Ovary (tissue), 9 donors: Measurements from ENCODE around the gene PAX2. TPM values are rescaled to one million over a fixed set of nuclear protein-coding genes. Genes with fewer than 3 reads are reported as not detected.

Experiments used
- DNase-seq, 5 donors: peaks; one replicate each; pipeline ENCODE4 v3.0.0-alpha.2; 2019 to 2020
- H3K27ac ChIP-seq, 2 donors: fragments of 200-600 bp; one replicate each; pipeline versions ENCODE4 v1.5.1 to v1.8.0; 2019 to 2022
- H3K27me3 ChIP-seq: fragments of 200-600 bp; one replicate; pipeline ENCODE4 v1.8.0; 2022
- H3K36me3 ChIP-seq: fragments of 200-600 bp; sonication (generic); one replicate; pipeline ENCODE4 v1.5.1; 2019
- H3K4me1 ChIP-seq: one replicate; pipeline ENCODE4 v1.8.1; 2013; ENCODE audit warnings: mild to moderate bottlenecking, moderate library complexity; ENCODE audit not compliant: insufficient read depth
- H3K4me3 ChIP-seq: fragments of 200-600 bp; sonication (generic); one replicate; pipeline ENCODE4 v1.5.1; 2017
- H3K9me3 ChIP-seq, 2 donors: fragments of 200-600 bp in 1 of 2; sonication (generic) in 1 of 2; one replicate each; pipeline versions ENCODE4 v1.5.1 to v1.8.1; 2013 to 2019; ENCODE audit warnings: mild to moderate bottlenecking in 1 of 2, moderate library complexity in 1 of 2
- EP300 ChIP-seq: sonication (generic); formaldehyde crosslinking; IDR thresholded peaks from one replicate; pipeline ENCODE4 v1.6.1; 2017; ENCODE audit warnings: antibody characterized with exemption
- POLR2A ChIP-seq: fragments of 450-650 bp; IDR thresholded peaks from one replicate; pipeline ENCODE4 v1.6.1; 2017; ENCODE audit warnings: antibody characterized with exemption, mild to moderate bottlenecking, moderate library complexity
- WGBS, 3 donors: extraction: QIAGEN DNeasy Blood & Tissue Kit in 1 of 3; methylation state at CpG; one replicate each; pipeline versions ENCODE4 v1.1.5 to v1.1.7; 2013 to 2017; 5-methylcytosine and 5-hydroxymethylcytosine counted together
- intact Hi-C, 4 donors: fragments of 100-400 bp; cut with DNase I; formaldehyde crosslinking; loops; one replicate each; pipeline versions ENCODE4 v1.11.0 to v1.15.1; 2022 to 2023
- polyA plus RNA-seq, 2 donors: library from polyadenylated mRNA; stranded (reverse); fragments of 200-250 nt in 1 of 2; fragments of 350-450 nt in 1 of 2; fragmentation: Illumina TruSeq in 1 of 2; extraction: RNeasy Lipid Tissue Mini Kit (QIAGEN cat#74804) in 1 of 2; gene quantifications; one replicate each; pipeline ENCODE4 v1.2.3, GENCODE V29; 2013 to 2014
- total RNA-seq, 7 donors: library from RNA; depleted of rRNA in 2 of 7; stranded (reverse); fragments of >200 nt in 2 of 7; fragmentation: NEBNext Ultra II Directional in 3 of 7; extraction: Animal tissue kit (Norgen Biotek cat#: 25700) in 3 of 7; gene quantifications; one replicate each; pipeline versions ENCODE4 v1.1.0 to v1.2.4, GENCODE V29; 2016 to 2023
- TF ChIP-seq, protein P1 (sequence below), 3 donors: fragments of 450-650 bp in 2 of 3; fragments of 200-600 bp in 1 of 3; IDR thresholded peaks; one replicate each; pipeline versions ENCODE4 v1.5.1 to v1.8.0; 2016 to 2022; ENCODE audit warnings: antibody characterized with exemption in 3 of 3, mild to moderate bottlenecking in 1 of 3
- donor health status: DM: no; HTN: no; CAD: no; lungs with moderate emphysema.
- donor health status: DM: no; HTN: no; CAD: no.
- donor health status: Bipolar disorder and iron deficiency.
- donor health status: DM: yes; HTN: yes; CAD: no.
- donor health status: DM: no; HTN: no; CAD: no.
- donor health status: DM: yes; HTN: yes; CAD: no.

PAX2 gene
- total and polyA plus RNA-seq, 9 donors = 0.04 to 10.8 (median 2.4) TPM; not detected in 3

DNA sequence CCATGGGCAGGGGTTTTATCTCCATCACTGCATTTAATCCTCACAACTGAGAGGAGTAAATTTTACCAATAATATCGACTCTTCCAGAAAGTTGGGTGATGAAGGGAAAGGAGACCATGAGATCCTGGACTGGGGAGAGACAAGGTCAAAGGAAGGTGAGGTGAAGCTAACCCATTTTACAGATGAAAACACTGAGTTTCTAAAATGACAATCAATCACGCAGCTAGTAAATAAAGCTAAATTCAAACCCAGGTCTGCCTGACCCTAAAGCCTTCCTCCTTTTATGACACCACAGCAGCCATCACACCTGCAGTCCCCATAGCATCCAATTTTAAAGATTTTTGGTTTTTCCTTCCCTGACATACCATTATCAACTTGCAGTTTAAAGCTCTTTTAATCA lies 103.4 kb downstream of the PAX2 start:
- Histone ChIP-seq H3K36me3 (no peaks in the 10 kb centered on the region), H3K9me3 (no peaks in the 10 kb centered on the region), H3K27me3 (no peaks in the 10 kb centered on the region), H3K27ac (no peak overlapping the region), H3K4me3 (no peak overlapping the region), H3K4me1 (no peaks in the 10 kb centered on the region)
- TF ChIP-seq, protein P1, sequence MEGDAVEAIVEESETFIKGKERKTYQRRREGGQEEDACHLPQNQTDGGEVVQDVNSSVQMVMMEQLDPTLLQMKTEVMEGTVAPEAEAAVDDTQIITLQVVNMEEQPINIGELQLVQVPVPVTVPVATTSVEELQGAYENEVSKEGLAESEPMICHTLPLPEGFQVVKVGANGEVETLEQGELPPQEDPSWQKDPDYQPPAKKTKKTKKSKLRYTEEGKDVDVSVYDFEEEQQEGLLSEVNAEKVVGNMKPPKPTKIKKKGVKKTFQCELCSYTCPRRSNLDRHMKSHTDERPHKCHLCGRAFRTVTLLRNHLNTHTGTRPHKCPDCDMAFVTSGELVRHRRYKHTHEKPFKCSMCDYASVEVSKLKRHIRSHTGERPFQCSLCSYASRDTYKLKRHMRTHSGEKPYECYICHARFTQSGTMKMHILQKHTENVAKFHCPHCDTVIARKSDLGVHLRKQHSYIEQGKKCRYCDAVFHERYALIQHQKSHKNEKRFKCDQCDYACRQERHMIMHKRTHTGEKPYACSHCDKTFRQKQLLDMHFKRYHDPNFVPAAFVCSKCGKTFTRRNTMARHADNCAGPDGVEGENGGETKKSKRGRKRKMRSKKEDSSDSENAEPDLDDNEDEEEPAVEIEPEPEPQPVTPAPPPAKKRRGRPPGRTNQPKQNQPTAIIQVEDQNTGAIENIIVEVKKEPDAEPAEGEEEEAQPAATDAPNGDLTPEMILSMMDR (IDR thresholded peaks at IDR 0.05) = no peak
- TF ChIP-seq EP300 (no peak), POLR2A (no peak)
- 70 to 81% (median 72%) methylated on average over 2 of the region's 2 CpGs for WGBS, 3 donors
- intact Hi-C loops = no loop called here
- no peak for DNase-seq

DNA sequence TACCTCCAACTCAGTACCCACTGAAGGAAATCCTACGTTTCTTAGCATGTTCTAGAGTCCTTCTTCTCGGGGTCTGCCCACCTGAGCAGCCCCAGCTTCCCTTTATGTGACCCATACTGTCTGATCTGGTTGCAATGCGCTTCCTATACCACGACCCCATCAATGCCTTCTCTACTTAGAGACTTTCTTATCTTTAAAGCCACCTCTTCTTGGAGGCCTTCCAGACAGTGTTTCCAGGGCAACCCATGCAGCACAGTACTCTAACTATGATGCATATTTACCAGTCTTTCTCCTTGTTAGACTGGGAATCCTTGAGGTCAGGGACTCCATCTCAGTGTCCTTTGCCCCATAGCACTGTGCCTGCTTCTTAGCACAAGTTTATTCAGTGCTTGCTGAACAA lies 112.9 kb downstream of the PAX2 start:
- no peak for DNase-seq
- Histone ChIP-seq H3K9me3 (peaks cover 0 to 4% of the 10 kb centered on the region in 2 donors), H3K4me3 (no peak overlapping the region), H3K4me1 (no peaks in the 10 kb centered on the region), H3K27me3 (no peaks in the 10 kb centered on the region), H3K27ac (no peak overlapping the region), H3K36me3 (no peaks in the 10 kb centered on the region)
- intact Hi-C loops = no loop called here
- 65 to 80% (median 68%) methylated on average over 4 of the region's 4 CpGs for WGBS, 3 donors
- TF ChIP-seq POLR2A = no peak

DNA sequence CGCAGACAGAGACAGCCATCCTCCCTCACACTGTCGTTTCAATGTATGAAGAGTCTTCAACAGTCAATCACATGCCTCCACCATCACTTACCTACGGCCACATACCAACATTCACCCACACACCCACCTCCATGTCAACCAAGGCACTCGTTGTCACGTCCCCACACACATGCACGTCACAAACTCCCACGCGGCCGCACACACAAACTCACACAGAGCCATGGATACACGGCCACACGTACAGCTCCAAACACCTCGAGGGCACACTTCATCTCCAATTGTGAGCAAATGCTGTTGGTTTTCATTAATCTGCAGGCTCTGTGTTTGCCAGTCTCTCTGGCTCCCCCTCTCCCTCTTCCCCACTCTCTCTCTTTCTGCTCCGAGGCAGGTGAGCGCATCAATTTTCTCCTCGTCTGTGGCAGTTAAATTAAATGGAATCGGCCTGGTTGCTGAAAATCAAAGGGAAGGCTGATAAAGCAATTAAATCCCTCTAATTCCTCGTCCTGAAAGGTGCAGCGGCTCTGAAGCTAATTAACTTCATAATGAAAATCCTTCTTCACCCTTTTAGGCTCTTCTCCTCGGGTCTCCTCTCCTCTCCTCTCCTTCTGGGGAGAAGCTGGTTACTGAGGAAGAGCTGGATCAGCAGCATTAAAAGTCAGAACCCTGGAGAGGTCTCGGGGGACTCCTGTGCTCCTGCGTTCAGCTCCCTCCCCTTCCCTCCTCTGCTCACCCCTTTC lies 113.5 kb downstream of the PAX2 start:
- no peaks in the 10 kb centered on the region for H3K36me3 ChIP-seq
- WGBS, 3 donors = 54 to 63% (median 56%) methylated on average over 21 of the region's 21 CpGs
- H3K27me3 ChIP-seq = no peaks in the 10 kb centered on the region
- intact Hi-C loops = no loop called here
- no peak for DNase-seq
- H3K9me3 ChIP-seq = peaks cover 0 to 4% of the 10 kb centered on the region in 2 donors
- H3K27ac ChIP-seq = no peak overlapping the region
- no peaks in the 10 kb centered on the region for H3K4me1 ChIP-seq
- no peak overlapping the region for H3K4me3 ChIP-seq
- TF ChIP-seq POLR2A = no peak
- TF ChIP-seq, protein P1 (IDR thresholded peaks at IDR 0.05) = no peak
- TF ChIP-seq EP300 = no peak

DNA sequence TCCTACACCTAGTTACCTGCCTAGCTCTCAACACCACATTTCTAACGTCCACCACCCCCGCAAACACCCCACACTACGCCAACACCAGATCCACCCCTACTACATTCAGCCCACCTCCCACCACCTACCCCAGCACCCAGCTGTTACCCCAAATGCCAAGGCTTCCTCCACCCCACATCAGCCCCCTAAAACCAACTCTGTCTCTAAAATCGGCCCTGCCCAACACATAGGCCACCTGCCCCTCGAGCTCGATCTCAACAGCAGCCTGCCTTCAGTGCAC lies 114.0 kb downstream of the PAX2 start:
- Histone ChIP-seq H3K27ac (no peak overlapping the region), H3K4me3 (no peak overlapping the region), H3K27me3 (no peaks in the 10 kb centered on the region), H3K4me1 (no peaks in the 10 kb centered on the region), H3K9me3 (peaks cover 0 to 4% of the 10 kb centered on the region in 2 donors), H3K36me3 (no peaks in the 10 kb centered on the region)
- WGBS, 3 donors = 66 to 75% (median 67%) methylated on average over 6 of the region's 6 CpGs
- DNase-seq = no peak
- TF ChIP-seq EP300 = no peak
- TF ChIP-seq, protein P1 (IDR thresholded peaks at IDR 0.05) = no peak
- no peak for TF ChIP-seq POLR2A
- intact Hi-C loops = no loop called here

DNA sequence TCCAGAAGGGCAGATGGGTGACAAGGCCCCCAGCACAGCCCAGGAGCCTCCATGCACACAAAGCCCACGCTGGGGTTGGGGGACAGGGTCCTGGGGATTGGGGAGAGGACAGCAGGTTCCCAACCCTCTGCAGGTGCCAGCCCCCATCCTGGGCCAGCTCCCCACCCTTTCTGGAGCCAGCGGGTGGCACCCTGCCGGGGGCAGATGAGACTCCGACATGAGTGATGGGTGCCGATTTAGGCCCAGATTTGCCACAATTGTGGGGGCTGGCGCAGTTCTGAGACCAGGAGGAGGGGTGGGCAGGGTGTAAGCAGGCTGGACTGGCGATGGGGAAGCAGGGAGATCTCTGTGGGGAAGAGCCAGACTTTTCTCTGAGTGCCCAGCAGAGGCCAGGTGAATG lies 118.1 kb downstream of the PAX2 start:
- Histone ChIP-seq H3K36me3 (no peaks in the 10 kb centered on the region), H3K4me1 (no peaks in the 10 kb centered on the region), H3K27ac (no peak overlapping the region), H3K4me3 (no peak overlapping the region), H3K27me3 (no peaks in the 10 kb centered on the region), H3K9me3 (no peaks in the 10 kb centered on the region)
- TF ChIP-seq, protein P1 (IDR thresholded peaks at IDR 0.05) = no peak
- TF ChIP-seq POLR2A (no peak), EP300 (no peak)
- DNase-seq = no peak
- intact Hi-C loops = no loop called here
- 85 to 92% (median 91%) methylated on average over 7 of the region's 7 CpGs for WGBS, 3 donors
